K562 (cell line): ENCODE measurements around the gene PDIA3. TPM values are rescaled to one million over a fixed set of nuclear protein-coding genes. Genes with fewer than 3 reads are reported as not detected.
A peak's percentile ranks its signal among the peaks of the same experiment; 100 is the strongest.

Experiments used
- ARNT ChIP-seq, 2 experiments: fragments of 450-650 bp; IDR thresholded peaks; 2 replicates each; pipeline ENCODE4 v1.6.1; 2016; ENCODE audit warnings: mild to moderate bottlenecking in 1 of 2
- EGR1 ChIP-seq: fragments of 450-650 bp; conservative IDR thresholded peaks from 2 replicates; pipeline ENCODE4 v1.6.1; 2017; ENCODE audit warnings: mild to moderate bottlenecking
- GATAD2A ChIP-seq: fragments of 450-650 bp; IDR thresholded peaks from 2 replicates; pipeline ENCODE4 v1.6.1; 2017
- GTF2F1 ChIP-seq: IDR thresholded peaks from 2 replicates; pipeline ENCODE4 v1.6.1; 2011; ENCODE audit warnings: low read depth, low read length, improper control_type of control experiment
- HDAC2 ChIP-seq: fragments of 450-650 bp; IDR thresholded peaks from 2 replicates; pipeline ENCODE4 v1.6.1; 2016; ENCODE audit warnings: mild to moderate bottlenecking
- ILF3 ChIP-seq: fragments of 450-650 bp; IDR thresholded peaks from 2 replicates; pipeline ENCODE4 v1.6.1; 2018; ENCODE audit warnings: antibody characterized with exemption, mild to moderate bottlenecking, moderate library complexity, borderline replicate concordance
- MBD2 ChIP-seq: sonication (generic); IDR thresholded peaks from 2 replicates; pipeline ENCODE4 v1.6.1; 2016; ENCODE audit warnings: low read depth, borderline replicate concordance
- MCM7 ChIP-seq, 2 experiments: fragments of 450-650 bp; IDR thresholded peaks; 2 replicates each; pipeline ENCODE4 v1.6.1; 2016 to 2018
- MYNN ChIP-seq, 2 experiments: sonication (generic); formaldehyde crosslinking in 1 of 2; IDR thresholded peaks; 2 replicates each; pipeline versions ENCODE4 v1.5.0 to v1.6.1; 2016 to 2020; ENCODE audit warnings: antibody characterized with exemption in 1 of 2, missing genetic modification reagents in 1 of 2
- RFX7 ChIP-seq: fragments of 250-450 bp; sonication (Bioruptor Pico); IDR thresholded peaks from 2 replicates; pipeline ENCODE4 v1.5.1; 2021; ENCODE audit warnings: mild to moderate bottlenecking
- SMARCA5 ChIP-seq: fragments of 450-650 bp; IDR thresholded peaks from 2 replicates; pipeline ENCODE4 v1.6.1; 2016
- SRSF3 ChIP-seq: fragments of 200-400 bp; formaldehyde crosslinking; IDR thresholded peaks from 2 replicates; pipeline ENCODE4 v1.6.1; 2016; ENCODE audit warnings: mild to moderate bottlenecking, low read length, moderate library complexity; ENCODE audit not compliant: insufficient read depth
- SUPT5H ChIP-seq: fragments of 450-650 bp; IDR thresholded peaks from 2 replicates; pipeline ENCODE4 v1.6.1; 2016
- ZBTB8A ChIP-seq: fragments of 450-650 bp; IDR thresholded peaks from 2 replicates; pipeline ENCODE4 v1.6.1; 2018; ENCODE audit warnings: mild to moderate bottlenecking, moderate library complexity; ENCODE audit not compliant: partially characterized antibody
- ZNF239 ChIP-seq: fragments of 250-450 bp; sonication (Bioruptor Pico); IDR thresholded peaks from 2 replicates; pipeline ENCODE4 v1.4.0; 2020; ENCODE audit warnings: mild to moderate bottlenecking
- ZNF431 ChIP-seq: sonication (generic); formaldehyde crosslinking; IDR thresholded peaks from 2 replicates; pipeline ENCODE4 v1.8.0; 2022; ENCODE audit warnings: mild to moderate bottlenecking, missing genetic modification reagents
- ZNF551 ChIP-seq: fragments of 250-450 bp; sonication (Bioruptor Pico); IDR thresholded peaks from 2 replicates; pipeline ENCODE4 v1.5.0; 2021; ENCODE audit warnings: mild to moderate bottlenecking, moderate library complexity
- polyA plus RNA-seq, 8 experiments: library from polyadenylated mRNA; depleted of rRNA in 4 of 8; stranded (reverse) in 5 of 8; unstranded in 3 of 8; fragments of >200 nt; fragmentation: Nextera tagmentation in 2 of 8; fragmentation: Illumina TruSeq in 1 of 8; extraction: Ambion mirVana in 2 of 8; extraction: Trizol in 1 of 8; gene quantifications; 2 replicates each; pipeline versions ENCODE4 v1.2.1 to v1.2.3, GENCODE V29; 2011 to 2014; ENCODE audit warnings: inconsistent platforms in 1 of 8, missing spikeins in 1 of 8
- total RNA-seq, 7 experiments: library from RNA; depleted of rRNA in 6 of 7; stranded (reverse); fragments of >200 nt in 6 of 7; fragmentation: Illumina TruSeq in 2 of 7; extraction: Trizol in 2 of 7; gene quantifications; 2 replicates each; pipeline versions ENCODE4 v1.2.1 to v1.2.3, GENCODE V29; 2011 to 2021; ENCODE audit warnings: low replicate concordance in 1 of 7
- TF ChIP-seq, protein P1 (sequence below): IDR thresholded peaks from 2 replicates; pipeline ENCODE4 v1.6.1; 2011; ENCODE audit not compliant: insufficient read length; ENCODE audit errors: extremely low read depth
- TF ChIP-seq, protein P2 (sequence below): fragments of 250-450 bp; sonication (Bioruptor Pico); IDR thresholded peaks from 2 replicates; pipeline ENCODE4 v1.8.0; 2022; ENCODE audit warnings: moderate library complexity, mild to moderate bottlenecking, inconsistent platforms
- TF ChIP-seq, protein P3 (sequence below): sonication (generic); formaldehyde crosslinking; IDR thresholded peaks from 2 replicates; pipeline ENCODE4 v1.8.1; 2023; ENCODE audit warnings: missing genetic modification reagents, mild to moderate bottlenecking, borderline replicate concordance
- TF ChIP-seq, protein P4 (sequence below): sonication (generic); formaldehyde crosslinking; IDR thresholded peaks from 2 replicates; pipeline ENCODE4 v1.9.0; 2022; ENCODE audit warnings: mild to moderate bottlenecking, missing genetic modification reagents

PDIA3 gene
- total and polyA plus RNA-seq, 9 of the 15 experiments (the other 6 are each of a cell fraction or from before 2014, with no cell fraction given), result 13.5 to 386 (median 149) TPM

DNA sequence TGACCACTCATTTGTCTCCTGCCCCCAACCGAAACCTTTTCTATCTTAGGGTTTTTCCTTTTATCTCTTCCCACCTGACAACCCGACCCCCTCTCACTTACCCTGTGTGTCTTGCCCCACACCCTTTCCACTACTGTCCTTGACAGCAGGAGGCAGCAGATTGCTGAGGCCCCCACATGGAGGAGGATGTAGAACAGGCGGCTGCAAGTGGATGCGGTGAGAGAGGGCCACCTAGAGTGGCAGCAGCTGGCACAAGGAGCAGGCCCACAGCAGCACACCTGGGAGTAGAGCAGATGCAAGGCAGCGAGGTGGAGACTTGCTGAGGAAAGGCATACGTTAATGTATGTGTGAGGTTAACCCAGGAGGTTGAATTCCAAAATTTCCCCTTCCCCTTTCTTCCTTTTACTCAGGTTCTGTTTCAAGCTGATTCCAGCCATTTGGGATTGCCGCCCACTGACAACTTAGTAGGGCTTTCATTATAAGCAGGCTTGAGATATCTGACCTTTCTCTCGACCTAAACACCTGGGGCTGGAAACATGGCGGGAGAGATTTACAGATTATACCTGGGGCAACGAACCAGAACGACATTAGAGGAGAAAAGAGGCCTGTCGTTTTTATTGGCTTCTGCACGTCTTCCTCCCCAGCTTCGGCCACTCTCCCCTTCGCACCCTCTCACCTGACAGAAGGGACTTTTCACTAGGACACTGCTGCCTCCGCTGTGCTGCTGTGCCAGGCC lies 53.1 kb downstream of the PDIA3 start (continued):
- no peak for TF ChIP-seq SRSF3
- no peak for TF ChIP-seq MCM7 (IDR thresholded peaks at IDR 0.05)
- TF ChIP-seq SUPT5H, result 0 out of 2 replicates have a peak, but pooled peaks have one; percentile 10
- no peak for TF ChIP-seq ARNT (IDR thresholded peaks at IDR 0.05)
- no peak for TF ChIP-seq GTF2F1
- no peak for TF ChIP-seq ZBTB8A
- TF ChIP-seq ILF3, result no peak
- TF ChIP-seq RFX7 (CRISPR knock-in tag), result no peak
- no peak for TF ChIP-seq MBD2
- TF ChIP-seq, protein P1, sequence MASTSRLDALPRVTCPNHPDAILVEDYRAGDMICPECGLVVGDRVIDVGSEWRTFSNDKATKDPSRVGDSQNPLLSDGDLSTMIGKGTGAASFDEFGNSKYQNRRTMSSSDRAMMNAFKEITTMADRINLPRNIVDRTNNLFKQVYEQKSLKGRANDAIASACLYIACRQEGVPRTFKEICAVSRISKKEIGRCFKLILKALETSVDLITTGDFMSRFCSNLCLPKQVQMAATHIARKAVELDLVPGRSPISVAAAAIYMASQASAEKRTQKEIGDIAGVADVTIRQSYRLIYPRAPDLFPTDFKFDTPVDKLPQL, result no peak
- TF ChIP-seq ZNF551 (CRISPR knock-in tag), result no peak
- no peak for TF ChIP-seq SMARCA5
- no peak for TF ChIP-seq ZNF431 (CRISPR knock-in tag)
- no peak for TF ChIP-seq MYNN (IDR thresholded peaks at IDR 0.05)
- no peak for TF ChIP-seq MYNN (CRISPR knock-in tag; IDR thresholded peaks at IDR 0.05)
- no peak for TF ChIP-seq GATAD2A
- no peak for TF ChIP-seq ZNF239 (CRISPR knock-in tag)
- no peak for TF ChIP-seq EGR1
- TF ChIP-seq, protein P2, sequence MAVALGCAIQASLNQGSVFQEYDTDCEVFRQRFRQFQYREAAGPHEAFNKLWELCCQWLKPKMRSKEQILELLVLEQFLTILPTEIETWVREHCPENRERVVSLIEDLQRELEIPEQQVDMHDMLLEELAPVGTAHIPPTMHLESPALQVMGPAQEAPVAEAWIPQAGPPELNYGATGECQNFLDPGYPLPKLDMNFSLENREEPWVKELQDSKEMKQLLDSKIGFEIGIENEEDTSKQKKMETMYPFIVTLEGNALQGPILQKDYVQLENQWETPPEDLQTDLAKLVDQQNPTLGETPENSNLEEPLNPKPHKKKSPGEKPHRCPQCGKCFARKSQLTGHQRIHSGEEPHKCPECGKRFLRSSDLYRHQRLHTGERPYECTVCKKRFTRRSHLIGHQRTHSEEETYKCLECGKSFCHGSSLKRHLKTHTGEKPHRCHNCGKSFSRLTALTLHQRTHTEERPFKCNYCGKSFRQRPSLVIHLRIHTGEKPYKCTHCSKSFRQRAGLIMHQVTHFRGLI (CRISPR knock-in tag), result no peak
- TF ChIP-seq, protein P3, sequence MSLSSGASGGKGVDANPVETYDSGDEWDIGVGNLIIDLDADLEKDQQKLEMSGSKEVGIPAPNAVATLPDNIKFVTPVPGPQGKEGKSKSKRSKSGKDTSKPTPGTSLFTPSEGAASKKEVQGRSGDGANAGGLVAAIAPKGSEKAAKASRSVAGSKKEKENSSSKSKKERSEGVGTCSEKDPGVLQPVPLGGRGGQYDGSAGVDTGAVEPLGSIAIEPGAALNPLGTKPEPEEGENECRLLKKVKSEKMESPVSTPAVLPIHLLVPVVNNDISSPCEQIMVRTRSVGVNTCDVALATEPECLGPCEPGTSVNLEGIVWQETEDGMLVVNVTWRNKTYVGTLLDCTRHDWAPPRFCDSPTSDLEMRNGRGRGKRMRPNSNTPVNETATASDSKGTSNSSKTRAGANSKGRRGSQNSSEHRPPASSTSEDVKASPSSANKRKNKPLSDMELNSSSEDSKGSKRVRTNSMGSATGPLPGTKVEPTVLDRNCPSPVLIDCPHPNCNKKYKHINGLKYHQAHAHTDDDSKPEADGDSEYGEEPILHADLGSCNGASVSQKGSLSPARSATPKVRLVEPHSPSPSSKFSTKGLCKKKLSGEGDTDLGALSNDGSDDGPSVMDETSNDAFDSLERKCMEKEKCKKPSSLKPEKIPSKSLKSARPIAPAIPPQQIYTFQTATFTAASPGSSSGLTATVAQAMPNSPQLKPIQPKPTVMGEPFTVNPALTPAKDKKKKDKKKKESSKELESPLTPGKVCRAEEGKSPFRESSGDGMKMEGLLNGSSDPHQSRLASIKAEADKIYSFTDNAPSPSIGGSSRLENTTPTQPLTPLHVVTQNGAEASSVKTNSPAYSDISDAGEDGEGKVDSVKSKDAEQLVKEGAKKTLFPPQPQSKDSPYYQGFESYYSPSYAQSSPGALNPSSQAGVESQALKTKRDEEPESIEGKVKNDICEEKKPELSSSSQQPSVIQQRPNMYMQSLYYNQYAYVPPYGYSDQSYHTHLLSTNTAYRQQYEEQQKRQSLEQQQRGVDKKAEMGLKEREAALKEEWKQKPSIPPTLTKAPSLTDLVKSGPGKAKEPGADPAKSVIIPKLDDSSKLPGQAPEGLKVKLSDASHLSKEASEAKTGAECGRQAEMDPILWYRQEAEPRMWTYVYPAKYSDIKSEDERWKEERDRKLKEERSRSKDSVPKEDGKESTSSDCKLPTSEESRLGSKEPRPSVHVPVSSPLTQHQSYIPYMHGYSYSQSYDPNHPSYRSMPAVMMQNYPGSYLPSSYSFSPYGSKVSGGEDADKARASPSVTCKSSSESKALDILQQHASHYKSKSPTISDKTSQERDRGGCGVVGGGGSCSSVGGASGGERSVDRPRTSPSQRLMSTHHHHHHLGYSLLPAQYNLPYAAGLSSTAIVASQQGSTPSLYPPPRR (CRISPR knock-in tag), result no peak
- TF ChIP-seq HDAC2, result no peak
- TF ChIP-seq, protein P4, sequence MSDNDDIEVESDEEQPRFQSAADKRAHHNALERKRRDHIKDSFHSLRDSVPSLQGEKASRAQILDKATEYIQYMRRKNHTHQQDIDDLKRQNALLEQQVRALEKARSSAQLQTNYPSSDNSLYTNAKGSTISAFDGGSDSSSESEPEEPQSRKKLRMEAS, result peak; percentile 54; the same call in 1 of the 2 replicates
